Measurements from ENCODE around the gene MUC6.

Gene MUC6

DNA sequence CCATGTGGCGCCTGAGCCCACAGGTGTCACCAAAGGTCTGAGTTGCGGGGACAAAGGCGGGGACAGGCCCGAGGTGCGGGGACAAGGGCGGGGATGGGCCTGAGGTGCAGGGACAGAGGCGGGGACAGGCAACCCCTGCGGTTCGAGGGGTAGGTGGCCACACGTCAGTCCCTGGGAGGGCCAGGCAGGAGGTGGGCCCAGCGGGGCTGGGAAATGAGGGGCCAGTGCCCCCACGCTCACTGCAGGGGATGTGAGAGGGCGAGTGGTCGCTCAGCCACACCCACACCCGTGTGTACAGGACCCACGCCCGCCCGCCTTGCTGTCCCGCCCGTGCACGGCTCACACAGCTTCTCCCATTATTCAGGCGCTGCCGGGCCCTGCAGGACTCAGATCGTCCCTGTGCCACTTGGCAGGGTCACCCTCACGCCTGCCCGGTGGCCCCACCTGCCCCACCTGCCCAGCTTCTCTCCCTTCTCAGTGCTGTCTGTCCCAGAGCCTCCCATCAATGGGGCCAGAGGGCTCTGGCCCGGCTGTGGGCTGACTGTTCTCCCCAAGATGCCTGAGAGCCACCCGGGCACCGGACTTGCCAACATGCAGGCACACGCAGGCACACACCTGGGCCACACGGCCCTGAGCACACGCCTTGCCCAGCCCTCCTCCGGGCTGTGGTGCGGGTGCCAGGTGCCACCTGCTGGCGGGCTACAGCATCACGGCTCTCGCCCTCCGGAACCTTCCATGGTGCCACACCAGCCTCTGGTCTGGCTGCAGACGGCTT is 14.2 kb upstream of the MUC6 start:
- peak; percentile 78 for DNase-seq

DNA sequence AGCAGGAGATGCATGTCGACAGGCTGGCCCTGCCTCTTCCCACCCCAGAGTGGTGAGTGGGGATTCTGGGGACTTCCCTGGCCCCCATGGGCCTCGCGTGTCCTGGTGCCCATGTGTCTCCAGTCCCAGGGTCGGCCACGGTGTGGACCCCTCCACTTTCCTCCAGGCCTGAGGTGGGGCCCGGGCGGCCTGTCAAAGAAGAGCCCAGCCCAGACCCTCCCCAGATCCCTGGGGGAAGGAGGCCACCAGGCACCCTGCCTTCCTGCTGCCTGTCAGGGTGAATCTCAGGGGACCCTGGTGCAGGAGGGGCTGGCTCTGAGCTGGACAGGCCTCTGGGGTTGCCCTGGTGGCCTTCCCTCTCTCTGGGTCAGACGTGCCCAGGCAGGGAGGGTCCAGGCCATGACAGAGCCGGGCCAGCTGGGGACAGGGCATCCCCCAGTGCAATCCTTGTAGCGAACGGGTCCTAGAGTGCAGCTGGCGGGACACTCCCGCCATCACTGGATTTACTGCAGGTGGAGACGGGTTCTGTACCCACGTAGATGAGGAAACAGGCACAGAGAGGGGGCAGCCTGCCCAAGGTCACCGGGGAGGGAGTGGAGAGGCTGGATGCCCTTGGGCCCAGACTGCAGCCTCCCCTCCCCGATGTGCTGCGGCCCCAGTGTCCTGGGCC is 13.5 kb upstream of the MUC6 start:
- peak; percentile 17 for DNase-seq

DNA sequence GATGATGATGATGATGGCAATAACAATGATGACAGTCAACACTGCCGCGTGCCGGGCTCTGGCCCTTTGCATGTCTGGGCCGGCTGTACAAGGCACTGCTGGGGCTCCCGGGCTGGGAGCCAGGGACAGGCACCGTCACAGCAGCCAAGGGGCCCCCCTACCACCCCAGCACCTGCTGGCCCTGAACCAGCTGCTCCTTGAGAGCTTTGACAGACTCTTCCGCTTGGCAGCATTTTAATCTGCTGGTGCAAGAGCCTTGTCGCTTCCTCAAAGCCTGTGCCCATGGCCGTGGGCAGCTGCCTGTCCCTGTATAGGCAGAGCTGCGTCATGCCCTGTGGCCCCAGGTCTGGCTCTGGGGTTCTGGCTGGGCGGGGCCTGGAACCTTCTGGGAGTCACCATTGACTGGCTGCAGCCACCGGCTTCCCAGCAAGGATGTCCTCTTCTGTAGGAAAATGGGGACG is 12.9 kb upstream of the MUC6 start:
- peak; percentile 34 for DNase-seq

DNA sequence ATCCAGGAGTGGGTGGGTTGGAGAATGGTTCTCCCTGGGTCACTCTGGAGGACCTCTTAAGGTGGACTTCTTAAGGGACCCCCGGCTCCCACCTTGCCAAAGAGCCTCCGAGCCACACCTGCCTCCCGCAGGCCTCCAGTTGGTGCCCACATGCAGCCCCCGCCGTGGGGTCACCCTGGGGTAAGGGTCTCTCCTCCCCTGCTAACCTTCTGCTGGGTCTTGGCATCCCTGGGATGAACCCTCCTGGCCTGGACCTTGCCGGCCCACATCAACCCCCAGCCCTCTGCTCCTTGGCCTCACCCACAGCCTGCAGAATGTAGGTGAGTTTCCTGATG is 12.5 kb upstream of the MUC6 start:
- no peak for DNase-seq

DNA sequence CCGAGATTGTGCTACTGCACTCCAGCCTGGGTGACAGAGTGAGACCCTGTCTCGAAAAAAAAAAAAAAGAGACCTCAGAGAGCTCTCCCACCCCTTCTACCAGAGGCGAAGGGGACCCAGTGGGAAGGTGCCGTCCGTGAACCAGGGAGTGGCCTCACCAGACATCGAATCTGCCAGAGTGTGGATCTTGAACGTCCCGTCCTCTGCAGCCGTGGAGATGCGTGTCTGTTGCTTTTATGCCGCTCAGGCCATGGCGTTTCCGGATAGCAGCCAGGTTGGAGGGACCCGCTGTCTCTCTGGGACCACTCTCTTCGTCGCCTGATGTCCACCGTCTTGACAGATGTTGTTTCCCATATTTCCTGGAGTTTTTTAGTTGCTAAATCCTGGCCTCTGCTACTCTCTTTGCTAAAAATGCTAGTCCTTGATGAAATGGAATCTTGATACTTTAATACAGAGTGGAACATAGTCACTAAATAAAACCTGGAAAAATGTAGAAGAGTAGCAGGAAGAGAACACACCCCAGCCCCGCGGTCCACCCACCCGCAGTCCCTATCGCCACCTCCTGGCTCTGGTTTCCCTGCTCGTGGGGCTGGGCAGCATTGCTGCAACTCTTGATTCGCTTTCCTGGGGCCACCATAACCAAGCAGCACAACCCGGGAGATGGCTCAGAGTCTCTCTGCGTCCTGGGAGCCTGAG is 12.0 kb upstream of the MUC6 start:
- peak; percentile 9 for DNase-seq

DNA sequence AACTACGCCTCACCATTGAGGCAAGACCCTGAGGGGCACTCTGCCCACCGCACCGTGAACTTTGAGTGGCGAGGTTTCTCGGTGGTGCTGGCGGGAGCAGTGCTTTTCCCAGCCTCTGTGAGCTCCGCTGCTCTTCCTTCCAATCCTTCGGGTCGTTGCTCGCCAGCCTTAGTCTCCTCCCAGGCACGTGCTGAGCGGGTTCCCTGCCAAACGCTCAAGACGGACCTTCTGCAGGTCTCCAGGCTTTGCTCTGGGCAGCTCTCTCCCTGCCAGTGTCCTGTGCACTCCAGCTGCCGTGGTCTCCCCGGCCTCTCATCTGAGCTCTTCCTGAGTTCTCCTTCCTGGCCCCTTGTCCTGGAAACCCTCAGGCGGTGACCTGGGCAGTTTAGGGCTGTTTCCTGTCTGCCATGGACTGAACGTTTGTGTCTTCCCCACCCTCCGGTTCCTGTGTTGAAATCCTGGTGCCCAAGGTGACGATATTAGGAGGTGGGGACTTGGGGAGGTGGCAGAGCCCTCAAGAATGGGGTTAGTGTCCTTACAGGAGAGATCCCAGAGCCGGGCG is 11.2 kb upstream of the MUC6 start:
- no peak for DNase-seq

DNA sequence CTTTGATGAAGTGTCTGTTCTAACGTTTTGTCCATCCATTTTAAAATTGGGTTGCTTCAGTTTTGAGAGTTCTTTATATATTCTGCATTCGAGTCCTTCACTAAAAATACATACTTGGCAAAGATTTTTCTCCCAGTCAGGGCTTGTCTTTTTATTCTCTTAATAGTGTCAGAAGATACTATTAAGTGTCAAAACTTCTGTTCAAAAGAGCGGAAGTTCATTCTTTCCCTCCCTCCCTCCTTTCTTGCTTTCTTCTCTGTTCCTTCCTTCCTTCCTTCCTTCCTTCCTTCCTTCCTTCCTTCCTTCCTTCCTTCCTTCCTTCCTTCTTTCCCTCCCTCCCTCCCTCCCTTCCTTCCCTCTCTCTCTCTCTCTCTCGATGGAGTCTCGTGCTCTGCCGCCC is 7.6 kb upstream of the MUC6 start:
- no peak for DNase-seq

DNA sequence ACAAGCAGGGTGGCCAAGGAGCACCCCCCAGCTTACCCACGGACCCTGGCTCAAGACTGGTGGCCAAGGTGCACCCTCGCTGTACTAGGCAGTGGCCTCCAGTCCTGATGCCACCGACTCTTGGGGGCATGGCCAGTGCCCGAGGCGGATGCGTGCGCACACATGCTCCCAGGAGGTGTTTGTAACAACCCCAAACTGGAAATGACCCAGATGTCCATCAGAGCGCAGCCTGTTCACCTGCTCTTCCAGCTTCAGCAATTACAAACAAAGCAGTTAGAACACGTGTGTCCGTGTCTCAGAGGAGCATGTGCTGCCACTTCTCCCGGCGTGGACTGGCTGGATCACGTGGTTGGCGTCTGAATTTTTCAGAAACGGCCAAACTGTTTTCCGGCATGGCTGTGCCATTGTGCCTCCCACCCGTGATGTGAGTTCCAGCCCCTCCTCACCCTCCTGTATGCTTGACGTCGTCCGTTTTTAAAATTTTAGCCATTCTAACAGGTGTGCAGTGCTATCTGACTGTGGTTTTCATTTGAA is 7.1 kb upstream of the MUC6 start:
- no peak for DNase-seq

DNA sequence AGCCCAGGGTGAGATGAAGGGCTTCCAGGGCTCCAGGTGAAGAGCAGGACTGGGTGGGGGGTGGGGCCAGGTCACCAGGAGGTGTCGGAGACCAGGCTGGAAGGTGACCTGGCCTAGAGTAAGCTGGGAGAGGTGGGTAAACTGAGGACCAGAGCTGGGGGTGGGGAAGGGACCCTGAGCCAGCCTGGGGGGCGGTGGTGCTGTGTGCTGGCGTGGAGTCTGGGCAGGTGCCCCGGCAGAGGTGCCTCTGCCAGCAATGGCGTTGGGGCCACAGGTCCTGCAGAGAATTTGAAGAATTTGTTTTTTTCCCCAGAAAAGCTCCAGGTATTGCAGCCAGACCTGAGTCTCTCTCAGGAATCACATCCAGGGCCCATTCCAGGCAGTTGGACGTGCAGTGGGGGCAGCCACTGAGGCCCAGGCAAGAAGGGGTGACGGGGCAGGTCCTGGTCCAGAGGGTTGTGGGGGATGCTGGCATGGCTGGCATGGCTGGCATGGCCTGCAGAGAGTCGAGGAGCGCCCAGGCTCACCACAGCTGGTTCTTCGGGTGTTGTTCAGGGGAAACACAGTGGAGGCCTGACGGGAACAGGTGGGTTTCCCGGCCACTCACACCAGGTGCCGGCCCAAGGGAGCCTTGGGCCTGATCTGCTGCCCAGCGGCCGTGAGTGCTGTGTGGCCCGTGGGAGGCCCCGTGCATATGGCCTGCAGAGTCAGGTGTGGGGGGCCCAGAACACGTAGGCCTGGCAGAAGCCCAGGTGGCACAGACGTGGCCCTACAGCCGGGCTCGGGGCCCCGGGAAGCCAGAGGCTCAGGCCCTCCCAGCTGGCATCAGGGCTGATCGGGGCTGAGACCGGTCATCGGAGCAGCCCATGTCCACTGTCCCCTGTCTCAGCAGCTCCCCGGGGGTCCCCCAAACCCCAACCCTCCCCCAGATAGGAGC is 6.4 kb upstream of the MUC6 start:
- peak; percentile 15 for DNase-seq

DNA sequence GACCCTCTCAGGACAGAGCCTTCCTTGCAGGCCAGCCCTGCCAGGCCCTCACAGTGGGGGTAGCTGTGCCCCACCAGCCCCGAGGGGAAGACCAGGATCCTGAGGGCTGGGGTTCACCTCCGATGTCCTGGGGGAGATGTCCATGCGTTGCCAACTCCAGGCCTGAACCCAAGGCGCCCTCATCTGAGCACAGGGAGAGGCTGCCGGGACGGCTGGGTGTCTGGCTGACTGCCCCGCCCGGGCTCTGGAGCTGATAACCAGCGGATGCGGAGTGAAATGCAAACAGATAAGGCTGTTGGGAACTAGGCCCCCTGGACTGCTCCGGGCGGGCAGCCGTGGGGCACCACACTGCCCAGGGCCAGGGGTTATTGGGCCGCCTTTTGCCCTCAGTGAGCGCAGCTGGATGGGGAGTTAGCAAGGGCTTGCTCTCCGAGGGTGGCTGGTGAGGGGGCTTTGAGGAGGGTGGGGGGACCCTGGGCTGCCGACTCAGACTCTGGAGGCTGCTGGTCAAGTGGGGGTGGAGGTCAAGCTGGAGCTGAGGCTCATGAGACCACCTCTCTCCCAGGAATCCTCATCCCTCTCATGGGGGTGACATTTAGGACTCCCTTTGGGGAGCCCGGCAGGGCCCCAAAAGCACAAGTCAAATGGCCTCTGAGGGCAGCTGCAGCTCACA is 5.6 kb upstream of the MUC6 start:
- peak; percentile 30 for DNase-seq

DNA sequence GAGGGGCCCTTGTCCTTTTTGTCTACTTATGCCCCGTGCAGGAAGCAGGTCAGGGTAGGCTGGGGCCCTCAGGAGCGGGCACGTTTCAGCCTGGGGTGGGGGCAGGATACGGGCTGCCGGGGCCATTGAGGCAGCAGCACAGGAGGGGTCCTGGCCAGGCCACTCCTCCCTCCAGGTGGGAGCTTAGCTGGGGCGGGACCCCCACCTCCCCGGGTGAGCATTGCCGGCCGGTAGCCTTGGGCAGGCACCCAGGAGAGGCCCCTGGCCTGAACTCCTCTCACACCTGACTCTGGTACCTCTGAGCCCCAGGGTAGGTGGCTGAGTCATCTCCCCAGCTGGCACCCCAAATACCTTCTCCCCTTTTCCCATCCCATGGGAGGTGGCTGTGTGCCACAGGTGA is 5.0 kb upstream of the MUC6 start:
- DNase-seq: peak; percentile 8

DNA sequence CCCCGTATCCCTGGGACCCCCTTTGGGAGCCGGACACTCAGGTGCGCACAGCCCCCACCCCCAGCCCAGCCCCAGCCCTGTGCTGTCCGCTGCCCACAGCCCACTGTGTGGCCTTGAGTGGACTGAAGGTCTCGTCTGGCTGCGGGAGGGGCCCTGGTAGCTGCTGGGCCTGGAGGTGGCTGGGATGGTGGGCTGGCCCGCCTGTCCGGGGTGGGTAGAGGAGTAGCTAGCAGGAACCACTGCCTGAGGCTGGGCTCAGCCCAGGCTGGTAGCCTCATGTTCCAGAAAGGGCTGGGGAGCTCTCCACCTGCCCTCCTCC is 4.6 kb upstream of the MUC6 start:
- no peak for DNase-seq

DNA sequence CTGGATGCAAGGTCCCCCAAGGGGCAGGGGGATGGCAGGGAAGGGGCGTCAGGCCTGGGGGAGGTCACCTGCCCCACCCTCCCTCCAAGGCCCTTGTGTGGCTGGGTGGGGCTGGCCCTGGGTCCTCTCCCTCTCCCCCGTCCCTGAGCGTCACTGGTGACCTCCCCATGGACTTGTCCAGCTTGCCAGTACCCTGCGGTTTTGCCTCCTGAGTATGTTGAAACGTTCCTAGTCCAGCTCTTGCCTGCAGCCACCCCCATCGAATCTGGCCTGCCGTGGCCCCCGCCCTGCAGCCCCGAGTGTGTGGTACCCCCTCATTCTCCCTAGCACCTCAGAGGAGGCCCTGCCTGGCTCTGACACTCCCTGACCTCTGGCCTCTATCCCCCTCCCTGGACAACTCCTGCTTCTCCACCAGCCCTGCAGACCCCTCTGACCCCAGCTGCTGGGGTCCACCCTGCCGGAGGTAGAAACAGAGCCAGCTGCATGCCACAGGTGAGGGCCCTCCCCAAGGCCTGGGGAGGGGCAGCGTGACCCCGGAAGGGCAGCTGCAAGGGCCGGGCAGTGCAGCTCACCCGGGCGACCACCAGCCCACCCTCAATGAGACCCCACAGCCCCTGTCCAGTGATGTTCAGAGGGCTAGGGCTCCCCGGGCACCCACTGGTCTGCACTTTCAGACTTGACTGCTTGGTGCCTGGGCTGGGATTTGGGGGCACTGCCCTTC is 4.1 kb upstream of the MUC6 start:
- no peak for DNase-seq

DNA sequence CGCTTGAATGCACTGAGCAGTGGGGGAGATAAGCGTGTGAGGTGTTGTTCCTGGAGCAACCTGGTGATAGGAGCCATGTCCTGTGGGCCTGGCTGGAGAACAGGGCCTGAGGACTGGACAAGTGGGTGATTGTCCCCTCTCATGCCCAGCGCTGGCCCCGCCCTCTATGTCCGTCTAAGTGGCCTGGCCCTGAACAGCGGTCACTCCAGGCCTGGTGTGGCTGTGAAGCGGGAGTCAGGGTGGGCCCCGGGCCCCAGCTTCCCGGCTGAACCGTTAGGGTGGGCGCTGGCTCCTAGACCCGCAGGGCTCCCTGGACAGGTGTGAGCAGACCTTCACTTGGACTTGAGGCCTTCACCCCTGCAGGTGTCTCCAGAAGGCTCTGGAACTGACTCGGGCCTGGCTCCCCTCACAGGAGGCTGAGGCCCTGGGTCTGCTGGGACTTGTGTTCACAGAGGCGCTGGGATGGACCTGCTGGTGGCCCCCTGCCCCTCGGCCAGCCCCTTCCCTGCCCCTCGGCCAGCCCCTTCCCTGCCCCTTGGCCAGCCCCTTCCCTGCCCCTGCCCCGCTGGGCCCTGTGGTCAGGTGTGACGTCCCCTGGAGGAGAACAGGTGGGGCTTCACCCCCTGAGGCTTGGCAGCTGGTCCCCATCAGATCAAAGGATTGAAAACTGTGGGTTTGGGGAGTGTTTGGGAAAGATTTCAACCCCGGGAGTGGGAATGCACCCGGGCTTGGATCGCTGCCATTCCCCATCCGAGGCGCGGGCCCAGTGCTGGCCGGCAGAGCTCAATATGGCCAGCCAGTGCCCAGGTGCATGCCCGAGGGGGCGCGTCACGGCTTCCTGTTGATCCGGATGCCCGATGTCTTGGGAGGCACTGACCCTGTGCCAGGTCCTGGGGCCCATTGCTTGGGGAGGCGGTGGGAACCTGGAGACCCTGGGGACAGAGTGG is 3.2 kb upstream of the MUC6 start:
- DNase-seq: no peak

DNA sequence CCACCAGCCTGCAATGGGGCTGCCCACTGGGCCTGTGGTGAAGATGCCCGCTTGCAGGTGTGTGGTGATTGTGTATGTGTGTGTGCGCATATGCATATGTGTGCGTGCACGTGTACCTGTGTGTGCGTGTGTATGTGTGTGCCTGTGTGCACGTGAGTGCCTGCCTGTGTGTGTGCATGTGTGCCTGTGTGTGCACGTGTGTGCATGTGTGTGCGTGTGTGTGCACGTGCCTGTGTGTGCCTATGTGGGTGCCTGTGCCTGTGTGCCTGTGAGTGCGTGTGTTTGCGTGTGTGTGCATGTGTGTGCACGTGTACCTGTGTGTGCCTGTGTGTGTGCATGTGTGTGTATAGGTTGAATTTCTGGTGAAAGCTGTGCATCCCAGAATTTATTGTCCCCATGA is 2.4 kb upstream of the MUC6 start:
- DNase-seq: no peak

DNA sequence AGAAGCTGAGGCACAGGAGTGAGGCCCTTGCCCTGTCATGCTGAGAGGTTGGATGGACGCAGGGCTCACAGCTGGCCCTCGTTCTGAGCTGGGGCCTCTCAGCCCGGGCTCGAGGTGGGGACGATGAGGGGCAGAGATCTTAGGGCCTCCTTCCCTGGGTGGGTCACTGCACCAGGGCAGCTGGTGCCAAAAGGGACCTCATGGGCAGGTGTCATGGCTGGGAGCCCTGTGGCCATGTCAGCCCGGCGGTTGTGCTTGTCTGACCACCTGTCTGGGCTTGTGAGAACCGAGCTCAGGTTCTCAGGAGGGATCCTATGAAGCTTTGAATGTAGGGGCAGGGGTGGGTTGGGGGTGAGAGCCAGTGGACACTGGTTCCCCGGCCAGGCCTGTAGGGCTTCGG is 1.8 kb upstream of the MUC6 start:
- DNase-seq: no peak

DNA sequence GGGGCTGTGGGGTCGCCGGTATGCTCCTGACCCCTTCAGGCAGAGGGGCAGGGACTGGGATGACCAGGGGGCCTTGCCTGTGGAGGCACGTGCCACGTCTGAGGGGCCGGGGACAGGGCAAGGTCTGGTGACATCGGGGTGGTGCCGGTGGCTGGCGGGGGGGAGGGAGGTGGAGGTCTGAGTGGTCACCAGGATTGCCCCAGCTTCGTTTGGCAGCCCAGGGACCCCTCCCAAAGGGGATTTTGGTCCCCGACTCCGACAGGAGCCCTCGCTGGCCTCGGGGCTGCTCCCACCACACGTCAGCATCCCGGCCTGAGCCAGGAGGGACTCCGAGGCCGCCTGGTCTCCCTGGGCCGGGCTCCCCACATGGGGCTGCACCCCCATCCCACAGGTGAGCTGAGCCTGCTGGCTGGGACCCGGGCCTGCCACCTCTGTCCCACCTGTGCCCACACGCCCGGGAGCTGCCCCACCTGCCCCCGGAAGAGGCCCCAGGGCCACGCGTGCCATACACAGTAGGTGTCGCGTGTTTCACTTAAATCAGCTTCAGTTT is 1.1 kb upstream of the MUC6 start:
- no peak for DNase-seq

DNA sequence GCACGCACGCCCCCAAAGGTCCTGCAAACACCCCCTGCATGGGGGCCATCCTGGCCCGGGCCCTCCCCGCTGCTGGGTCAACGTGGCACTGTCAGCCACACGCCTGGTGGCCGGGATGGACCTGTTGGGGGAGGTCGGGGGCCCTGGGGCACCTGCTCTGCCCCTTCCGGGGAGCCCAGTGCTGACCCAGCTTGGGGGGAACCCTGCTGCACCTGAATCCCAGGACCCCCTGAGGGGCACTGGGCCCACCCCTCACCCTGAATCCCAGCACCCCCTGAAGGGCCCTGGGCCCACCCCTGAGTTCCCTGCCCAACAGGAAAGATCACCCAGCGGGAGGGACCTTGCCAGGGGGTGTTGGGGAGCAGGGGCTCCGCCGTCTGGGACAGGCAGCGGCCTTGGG is 413 bp upstream of the MUC6 start:
- no peak for DNase-seq

DNA sequence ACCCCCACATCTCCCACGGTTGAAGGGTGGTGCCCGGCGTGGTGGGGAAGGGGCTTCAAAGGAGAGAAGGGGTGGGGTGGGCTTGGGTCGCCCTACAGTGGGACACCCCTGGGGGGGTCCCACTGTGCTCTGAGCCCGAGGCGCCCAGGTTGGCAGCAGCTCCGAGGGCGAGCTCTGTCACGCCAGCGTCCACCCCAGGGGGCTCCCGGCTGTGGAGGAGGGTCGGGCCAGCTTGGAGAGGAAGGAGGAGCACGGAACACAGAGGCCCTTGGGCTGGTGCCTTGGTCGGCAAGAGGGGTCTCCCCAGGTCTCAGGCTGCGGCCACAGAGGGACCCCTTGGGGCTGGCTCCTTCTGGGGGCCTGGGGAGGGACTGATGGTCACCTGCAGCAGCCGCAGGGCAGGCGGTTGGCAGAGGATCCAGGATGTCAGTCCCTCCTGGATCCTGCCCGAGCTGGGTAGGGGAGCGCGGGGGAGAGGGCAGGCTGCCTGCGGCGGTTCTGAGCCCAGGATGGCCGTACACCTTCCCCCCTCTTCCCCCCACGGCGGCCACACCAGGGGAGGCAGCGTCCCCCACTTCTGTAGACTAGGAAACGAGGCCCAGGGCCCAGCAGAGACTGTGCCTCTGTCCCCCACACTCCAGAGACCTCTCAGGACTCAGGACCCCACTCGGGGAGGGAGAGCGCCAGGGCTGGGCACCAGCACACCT is 788 bp downstream of the MUC6 start:
- no peak for DNase-seq
